Body of pancreas (tissue), 4 donors: ENCODE data around the gene VMP1. TPM values are rescaled to one million over a fixed set of nuclear protein-coding genes. Genes with fewer than 3 reads are reported as not detected.
"Not testable (repeated sequence)": the region's sequence is repeated elsewhere in the genome, so short reads cannot be mapped to it uniquely, and the experiment has no call there.

Source experiments
- ATAC-seq: fragments of 150-250 bp; one replicate; pipeline ENCODE4 v1.9.1; 2016
- DNase-seq, 4 donors: peaks; one replicate each; pipeline ENCODE4 v3.0.0-alpha.2; 2019
- H3K27ac ChIP-seq, 4 donors: fragments of 200-600 bp; sonication (generic); 1 replicate in 3 of 4; 2 replicates in 1 of 4; pipeline versions ENCODE4 v1.5.1 to v1.6.1; 2016 to 2019; ENCODE audit warnings: mild to moderate bottlenecking in 1 of 4, mixed read lengths in 1 of 4, moderate library complexity in 1 of 4
- H3K27me3 ChIP-seq, 2 donors: fragments of 200-600 bp; sonication (generic); one replicate each; pipeline ENCODE4 v1.6.0; 2016; ENCODE audit warnings: mild to moderate bottlenecking in 1 of 2
- H3K36me3 ChIP-seq, 2 donors: fragments of 200-600 bp; sonication (generic); replicated peaks in 1 of 2; 2 replicates each; pipeline ENCODE4 v1.5.1; 2016; ENCODE audit warnings: low read depth in 2 of 2; ENCODE audit not compliant: insufficient read depth in 1 of 2
- H3K4me1 ChIP-seq: fragments of 200-600 bp; sonication (generic); one replicate; pipeline ENCODE4 v1.6.0; 2016
- H3K4me3 ChIP-seq, 2 donors: fragments of 200-600 bp; sonication (generic); 1 replicate in 1 of 2; 2 replicates in 1 of 2; pipeline ENCODE4 v1.5.1; 2016 to 2019
- H3K9me3 ChIP-seq, 3 donors: fragments of 200-600 bp; sonication (generic); 1 replicate in 2 of 3; 2 replicates in 1 of 3; pipeline ENCODE4 v1.5.1; 2016
- CTCF ChIP-seq, 7 experiments: fragments of 450-650 bp in 4 of 7; fragments of 200-600 bp in 3 of 7; sonication (generic) in 3 of 7; IDR thresholded peaks; one replicate each; pipeline ENCODE4 v1.5.1; 2016 to 2019; ENCODE audit warnings: antibody characterized with exemption in 7 of 7
- POLR2A ChIP-seq, 3 donors: fragments of 450-650 bp; IDR thresholded peaks; one replicate each; pipeline ENCODE4 v1.6.1; 2016; ENCODE audit warnings: antibody characterized with exemption in 3 of 3, mild to moderate bottlenecking in 2 of 3
- WGBS, 2 donors: methylation state at CpG; one replicate each; pipeline ENCODE4 v1.1.5; 2017; 5-methylcytosine and 5-hydroxymethylcytosine counted together
- intact Hi-C: fragments of 100-400 bp; cut with DNase I; formaldehyde crosslinking; loops from one replicate; pipeline ENCODE4 v1.15.1; 2023
- total RNA-seq, 2 donors: library from RNA; depleted of rRNA; stranded (reverse); fragments of >200 nt; gene quantifications; one replicate each; pipeline ENCODE4 v1.1.0, GENCODE V29; 2016

The VMP1 gene
- total RNA-seq, 2 donors from 2014 or later = 174 to 259 TPM

- DNase-seq (peak in 3 of 4 donors; percentile 42 to 58 (median 51)), ATAC-seq (no peak)
- Histone ChIP-seq H3K27ac (peak overlapping the region; percentile 56 to 82 (median 75)), H3K4me1 (peaks cover 89% of the 10 kb centered on the region), H3K36me3 (no peaks in the 10 kb centered on the region), H3K4me3 (no peak overlapping the region), H3K27me3 (no peaks in the 10 kb centered on the region), H3K9me3 (no peaks in the 10 kb centered on the region)
- TF ChIP-seq CTCF (IDR thresholded peaks at IDR 0.05) = no peak
- TF ChIP-seq POLR2A (IDR thresholded peaks at IDR 0.05) = peak in 1 of 3 donors; percentile 16
- intact Hi-C loops = no loop called here
- 54% methylated on average over 13 to 14 of the region's 14 CpGs for WGBS, 2 donors
Measured at GRCh38 chr17:59851439-59852375, 144.3 kb downstream of the VMP1 start.

- ATAC-seq, intact Hi-C loops, H3K27me3 ChIP-seq, H3K36me3 ChIP-seq, H3K9me3 ChIP-seq, H3K4me3 ChIP-seq: not testable (repeated sequence)
- peak in 1 of 4 donors; percentile 8 for DNase-seq
- Histone ChIP-seq H3K27ac (peak overlapping the region; percentile 63 to 82 (median 75)), H3K4me1 (peaks cover 89% of the 10 kb centered on the region)
- 86 to 87% methylated on average over 7 of the region's 7 CpGs for WGBS, 2 donors
Measured at GRCh38 chr17:59852847-59853167, 145.4 kb downstream of the VMP1 start.

GRCh38 chr17:59853168-59853918, 145.9 kb downstream of the VMP1 start:
- H3K9me3 ChIP-seq = no peaks in the 10 kb centered on the region
- H3K27me3 ChIP-seq = no peaks in the 10 kb centered on the region
- H3K36me3 ChIP-seq = no peaks in the 10 kb centered on the region
- intact Hi-C loops = no loop called here
- H3K27ac ChIP-seq = peak overlapping the region; percentile 70 to 82 (median 75)
- H3K4me3 ChIP-seq = no peak overlapping the region
- DNase-seq (peak; percentile 80 to 89 (median 85)), ATAC-seq (peak; percentile 76)
- WGBS, 2 donors = 55% methylated on average over 13 to 14 of the region's 14 CpGs
- TF ChIP-seq CTCF (IDR thresholded peaks at IDR 0.05) (peak in 6 of 7 experiments; percentile 33 to 83 (median 69)), POLR2A (IDR thresholded peaks at IDR 0.05) (peak in 1 of 3 donors; percentile 21)
- H3K4me1 ChIP-seq = peaks cover 89% of the 10 kb centered on the region

- DNase-seq = peak in 1 of 4 donors; percentile 6
- intact Hi-C loops, ATAC-seq, H3K9me3 ChIP-seq, H3K4me3 ChIP-seq, H3K36me3 ChIP-seq, H3K27me3 ChIP-seq: not testable (repeated sequence)
- WGBS, 2 donors = 91% methylated on average over 10 of the region's 10 CpGs
- H3K4me1 ChIP-seq = peaks cover 89% of the 10 kb centered on the region
- H3K27ac ChIP-seq = peak overlapping the region; percentile 70 to 82 (median 75)
Measured at GRCh38 chr17:59853919-59854729, 146.7 kb downstream of the VMP1 start.

- Histone ChIP-seq H3K36me3 (peaks cover 0 to 3% of the 10 kb centered on the region in 2 donors), H3K27me3 (no peaks in the 10 kb centered on the region), H3K27ac (peak overlapping the region in 3 of 4 donors; percentile 71 to 82 (median 79)), H3K4me3 (no peak overlapping the region), H3K4me1 (peaks cover 79% of the 10 kb centered on the region), H3K9me3 (no peaks in the 10 kb centered on the region)
- DNase-seq (peak in 1 of 4 donors; percentile 12), ATAC-seq (no peak)
- intact Hi-C loops = no loop called here
- WGBS, 2 donors = 20 to 46% methylated on average over 3 of the region's 3 CpGs
- no peak for TF ChIP-seq POLR2A (IDR thresholded peaks at IDR 0.05)
- no peak for TF ChIP-seq CTCF (IDR thresholded peaks at IDR 0.05)
Measured at GRCh38 chr17:59856859-59857794, 149.7 kb downstream of the VMP1 start.
